ENCODE data around the gene FOXP1. TPM values are rescaled to one million over a fixed set of nuclear protein-coding genes. Genes with fewer than 3 reads are reported as not detected.

The FOXP1 gene
- total RNA-seq, 4 donors from 2014 or later: 54.2 to 152 (median 129) TPM

DNA sequence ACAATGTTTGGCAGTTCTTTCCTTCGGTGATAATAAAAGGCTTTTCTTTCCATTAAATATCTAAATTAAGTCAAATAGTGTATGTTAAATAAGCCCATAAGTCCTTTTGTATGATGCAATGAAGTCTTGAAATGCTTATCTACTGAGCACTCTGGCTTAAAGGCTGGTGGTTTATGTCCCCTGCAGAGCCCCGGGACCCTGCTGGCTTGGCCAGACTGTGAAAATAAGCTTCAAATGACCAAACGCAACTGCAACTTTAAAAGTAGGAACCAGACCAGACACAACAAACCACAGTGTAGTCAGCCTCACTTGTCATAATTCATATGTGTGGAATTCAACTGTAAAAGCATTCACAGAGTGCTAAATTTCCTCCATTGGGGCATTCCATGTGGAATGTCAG lies 72.5 kb downstream of the FOXP1 start:
- H3K4me3 ChIP-seq: no peak overlapping the region
- H3K9me3 ChIP-seq: no peaks in the 10 kb centered on the region
- H3K4me1 ChIP-seq: peaks cover 0 to 6% of the 10 kb centered on the region in 2 donors
- intact Hi-C loops (cut with DNase I; ENCODE audit: low total_unique reads): no loop called here
- TF ChIP-seq POLR2A (IDR thresholded peaks at IDR 0.05): no peak
- TF ChIP-seq, protein P1, sequence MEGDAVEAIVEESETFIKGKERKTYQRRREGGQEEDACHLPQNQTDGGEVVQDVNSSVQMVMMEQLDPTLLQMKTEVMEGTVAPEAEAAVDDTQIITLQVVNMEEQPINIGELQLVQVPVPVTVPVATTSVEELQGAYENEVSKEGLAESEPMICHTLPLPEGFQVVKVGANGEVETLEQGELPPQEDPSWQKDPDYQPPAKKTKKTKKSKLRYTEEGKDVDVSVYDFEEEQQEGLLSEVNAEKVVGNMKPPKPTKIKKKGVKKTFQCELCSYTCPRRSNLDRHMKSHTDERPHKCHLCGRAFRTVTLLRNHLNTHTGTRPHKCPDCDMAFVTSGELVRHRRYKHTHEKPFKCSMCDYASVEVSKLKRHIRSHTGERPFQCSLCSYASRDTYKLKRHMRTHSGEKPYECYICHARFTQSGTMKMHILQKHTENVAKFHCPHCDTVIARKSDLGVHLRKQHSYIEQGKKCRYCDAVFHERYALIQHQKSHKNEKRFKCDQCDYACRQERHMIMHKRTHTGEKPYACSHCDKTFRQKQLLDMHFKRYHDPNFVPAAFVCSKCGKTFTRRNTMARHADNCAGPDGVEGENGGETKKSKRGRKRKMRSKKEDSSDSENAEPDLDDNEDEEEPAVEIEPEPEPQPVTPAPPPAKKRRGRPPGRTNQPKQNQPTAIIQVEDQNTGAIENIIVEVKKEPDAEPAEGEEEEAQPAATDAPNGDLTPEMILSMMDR (IDR thresholded peaks at IDR 0.05): no peak
- H3K36me3 ChIP-seq: no peaks in the 10 kb centered on the region
- no peaks in the 10 kb centered on the region for H3K27me3 ChIP-seq
- no peak overlapping the region for H3K27ac ChIP-seq
- no peak for DNase-seq

DNA sequence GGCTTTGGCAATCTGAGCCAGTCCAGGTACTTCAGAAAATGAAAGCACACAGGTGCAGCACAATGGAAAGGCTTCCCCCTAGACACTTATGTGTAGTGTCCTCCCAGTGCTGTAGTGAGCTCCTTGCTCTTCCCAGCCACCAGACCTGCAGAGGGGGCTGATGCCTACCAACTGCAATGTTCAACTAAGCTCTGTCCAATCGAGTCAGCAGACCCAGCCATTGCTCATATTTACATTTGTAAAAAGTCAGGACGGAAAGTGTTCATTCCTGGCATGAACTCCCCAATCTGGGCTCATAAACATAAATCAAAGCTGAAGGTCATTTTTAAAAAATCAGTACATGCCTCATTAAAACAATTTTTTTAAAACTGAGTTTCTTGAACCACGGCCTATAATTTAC lies 73.0 kb downstream of the FOXP1 start:
- Histone ChIP-seq H3K9me3 (no peaks in the 10 kb centered on the region), H3K27me3 (no peaks in the 10 kb centered on the region), H3K27ac (no peak overlapping the region), H3K4me3 (no peak overlapping the region), H3K36me3 (no peaks in the 10 kb centered on the region), H3K4me1 (peaks cover 0 to 6% of the 10 kb centered on the region in 2 donors)
- no peak for DNase-seq
- TF ChIP-seq, protein P1 (IDR thresholded peaks at IDR 0.05): no peak
- no peak for TF ChIP-seq POLR2A (IDR thresholded peaks at IDR 0.05)
- intact Hi-C loops (cut with DNase I; ENCODE audit: low total_unique reads): no loop called here

DNA sequence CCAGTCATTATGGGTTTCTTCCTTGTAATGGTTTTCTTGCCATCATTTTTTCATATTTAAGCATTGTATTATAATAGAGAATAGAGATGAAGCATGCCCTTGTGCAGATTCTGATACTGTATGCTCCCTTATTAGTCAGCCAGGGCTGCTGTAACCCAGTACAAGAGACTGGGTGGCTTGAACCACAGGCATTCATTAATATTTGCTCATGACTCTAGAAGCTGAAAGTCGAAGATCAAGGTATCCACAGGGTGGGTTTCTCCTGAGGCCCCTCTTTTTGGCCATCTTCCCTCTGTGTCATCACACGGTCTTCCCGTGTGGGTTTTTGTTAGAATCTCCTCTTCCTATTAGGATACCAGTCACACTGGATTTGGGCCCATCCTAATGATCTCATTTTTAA lies 74.5 kb downstream of the FOXP1 start:
- TF ChIP-seq POLR2A (IDR thresholded peaks at IDR 0.05): no peak
- TF ChIP-seq, protein P1 (IDR thresholded peaks at IDR 0.05): no peak

GRCh38 chr3:71505767-71506350 lies 77.7 kb downstream of the FOXP1 start:
- Histone ChIP-seq H3K27ac (no peak overlapping the region), H3K36me3 (no peaks in the 10 kb centered on the region), H3K4me3 (no peak overlapping the region), H3K27me3 (no peaks in the 10 kb centered on the region), H3K9me3 (no peaks in the 10 kb centered on the region), H3K4me1 (peaks cover 0 to 2% of the 10 kb centered on the region in 2 donors)
- no peak for DNase-seq
- intact Hi-C loops (cut with DNase I; ENCODE audit: low total_unique reads): no loop called here
- TF ChIP-seq POLR2A (IDR thresholded peaks at IDR 0.05): no peak
- TF ChIP-seq, protein P1 (IDR thresholded peaks at IDR 0.05): no peak

More for the DNA sequence above, 74.5 kb downstream of the FOXP1 start:
- Histone ChIP-seq H3K27ac (no peak overlapping the region), H3K9me3 (no peaks in the 10 kb centered on the region), H3K36me3 (no peaks in the 10 kb centered on the region), H3K4me1 (peaks cover 0 to 6% of the 10 kb centered on the region in 2 donors), H3K4me3 (no peak overlapping the region), H3K27me3 (no peaks in the 10 kb centered on the region)
- no peak for DNase-seq
- intact Hi-C loops (cut with DNase I; ENCODE audit: low total_unique reads): no loop called here

DNA sequence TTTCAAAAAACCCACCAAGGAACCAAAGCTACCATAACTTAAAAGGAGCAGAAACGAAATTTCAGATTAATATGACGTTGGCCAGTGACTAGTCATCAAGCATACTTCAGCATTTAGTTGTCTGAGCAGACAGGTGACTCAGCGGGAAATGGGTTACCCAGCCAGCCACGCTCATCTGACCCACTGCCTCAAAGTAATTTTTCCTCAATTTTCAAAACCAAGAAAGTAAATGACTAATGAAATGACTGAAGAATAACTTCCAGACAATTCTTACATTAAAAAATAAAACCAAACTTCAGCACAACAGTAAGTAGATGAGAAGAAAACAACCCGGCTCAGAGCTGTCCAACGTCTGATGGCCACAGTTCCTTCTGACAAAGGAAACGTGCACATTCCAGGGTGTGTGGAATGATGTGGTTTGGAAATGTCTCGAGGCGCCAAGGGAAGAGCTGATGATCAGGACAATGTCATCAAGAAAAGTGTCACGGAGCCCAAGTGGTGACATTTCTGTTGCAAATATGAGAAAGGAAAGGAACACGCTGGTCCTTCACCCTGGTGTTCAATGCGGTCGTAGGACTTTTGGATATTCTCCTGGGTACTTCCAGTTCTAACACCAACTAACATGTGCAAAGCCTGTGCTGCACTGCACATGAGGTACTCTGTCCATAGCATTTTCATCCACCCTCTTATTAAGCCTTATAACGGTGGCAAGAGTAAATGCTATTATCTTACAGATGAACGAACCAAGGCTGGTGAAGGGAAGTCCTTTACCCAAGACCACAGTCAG lies 79.1 kb downstream of the FOXP1 start:
- Histone ChIP-seq H3K4me3 (no peak overlapping the region), H3K4me1 (no peaks in the 10 kb centered on the region), H3K9me3 (no peaks in the 10 kb centered on the region), H3K27ac (no peak overlapping the region), H3K27me3 (no peaks in the 10 kb centered on the region), H3K36me3 (no peaks in the 10 kb centered on the region)
- intact Hi-C loops (cut with DNase I; ENCODE audit: low total_unique reads): no loop called here
- DNase-seq: no peak
- TF ChIP-seq, protein P1 (IDR thresholded peaks at IDR 0.05): no peak
- no peak for TF ChIP-seq POLR2A (IDR thresholded peaks at IDR 0.05)

All from uterus (tissue), 4 donors.